GM10847 (cell line): ENCODE results near the gene KCND1.

Experiments used
- POLR2A ChIP-seq: IDR thresholded peaks from 2 replicates; pipeline ENCODE4 v1.6.1; 2011; ENCODE audit not compliant: insufficient read length; ENCODE audit errors: extremely low read depth

The KCND1 gene

DNA sequence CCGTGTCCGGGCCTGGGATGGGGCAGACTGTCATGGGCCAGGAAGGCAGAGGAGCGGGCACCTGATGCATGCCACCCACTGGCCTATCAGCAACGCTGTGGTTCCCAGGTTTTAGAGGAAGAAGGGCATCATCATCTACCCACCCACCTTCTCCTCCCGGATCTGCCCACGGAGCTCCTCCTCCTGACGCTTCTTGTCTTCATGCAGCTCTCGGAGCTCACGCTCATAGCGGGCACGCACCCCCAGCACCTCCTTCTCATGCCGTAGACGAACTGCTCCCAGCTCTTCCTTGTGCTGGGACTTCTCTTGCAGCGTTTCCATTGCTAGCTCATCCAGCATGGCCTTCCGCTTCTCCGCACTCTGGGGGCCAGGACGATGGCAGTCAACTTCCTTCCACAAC is 11.4 kb upstream of the KCND1 start:
- TF ChIP-seq POLR2A: no peak

DNA sequence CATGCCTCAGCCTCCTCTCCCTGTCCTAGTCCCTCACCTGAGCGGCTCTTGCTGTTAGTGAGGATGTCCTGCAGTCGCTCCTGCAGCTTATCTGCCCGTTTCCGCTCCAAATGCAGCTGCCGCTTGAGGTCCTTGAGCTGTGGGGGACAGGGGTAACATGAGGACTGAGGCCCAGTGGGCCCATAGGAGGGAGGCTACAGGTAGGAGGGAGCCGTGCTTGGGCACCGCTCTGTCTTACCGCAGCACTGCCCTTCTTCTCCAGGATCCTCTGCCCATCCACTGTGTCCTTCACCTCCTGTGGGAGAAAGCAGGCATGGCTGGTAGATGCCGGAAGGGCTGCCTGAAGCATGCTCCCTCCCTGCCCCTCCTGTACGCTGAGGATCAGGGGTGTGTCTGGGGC is 9.5 kb upstream of the KCND1 start:
- TF ChIP-seq POLR2A: no peak

DNA sequence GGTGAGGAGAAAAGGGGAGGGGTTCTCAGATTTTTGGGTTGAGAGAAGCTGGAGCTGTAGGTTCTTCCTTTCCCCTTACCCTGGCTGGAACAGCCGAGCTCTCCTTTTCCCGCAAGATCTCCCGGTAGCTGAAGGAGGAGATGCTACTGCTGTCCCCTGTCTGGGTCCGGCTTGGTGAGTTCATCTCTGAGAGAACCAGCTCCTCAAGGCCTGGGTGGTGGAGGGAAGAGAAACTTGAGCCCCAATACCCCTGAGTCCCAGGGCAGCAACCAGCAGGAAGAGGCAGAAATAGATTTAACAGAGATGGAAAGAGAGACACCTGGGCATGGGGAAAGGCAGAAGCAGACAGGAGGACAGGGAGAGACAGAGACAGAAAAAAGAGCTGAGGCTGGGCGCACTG is 6.6 kb upstream of the KCND1 start:
- no peak for TF ChIP-seq POLR2A

DNA sequence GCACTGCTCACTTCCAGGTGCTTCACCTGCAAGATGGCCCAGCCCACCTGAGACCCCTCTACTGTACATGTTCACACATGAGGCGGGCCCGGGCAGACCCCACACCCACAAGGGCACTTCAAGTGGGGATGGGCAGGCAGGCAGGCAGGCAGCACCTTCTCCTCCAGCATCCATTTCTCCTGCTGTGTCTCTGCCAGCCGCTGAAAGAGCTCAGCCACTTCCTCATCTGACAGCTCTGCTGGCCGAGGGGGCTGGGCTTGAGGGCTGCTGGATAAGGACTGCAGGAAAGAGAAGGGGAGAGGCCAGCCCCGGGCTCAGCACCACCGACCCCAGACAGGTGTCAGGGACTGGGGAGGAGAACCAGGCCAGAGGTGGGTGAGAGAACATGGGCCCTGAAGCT is 4.4 kb upstream of the KCND1 start:
- no peak for TF ChIP-seq POLR2A

DNA sequence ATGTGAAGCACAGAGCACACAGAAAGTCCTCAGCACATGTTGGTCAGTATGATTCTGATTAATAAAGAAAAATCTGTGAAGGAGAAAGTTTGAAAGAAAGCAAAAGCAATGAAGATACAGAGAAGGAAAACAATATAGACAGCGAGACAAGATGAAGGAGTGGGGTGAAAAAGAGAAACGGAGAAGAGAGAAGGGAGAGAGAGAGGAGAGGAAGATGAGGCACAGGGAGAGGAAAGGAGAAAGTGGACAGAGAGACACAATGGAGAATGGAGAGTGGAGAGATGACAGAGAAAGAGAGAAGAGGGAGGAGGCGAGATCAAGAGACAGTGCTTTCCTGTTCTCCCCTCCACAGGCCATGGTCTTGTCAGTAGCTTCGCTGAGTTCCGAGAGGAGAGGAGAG is 3.9 kb upstream of the KCND1 start:
- TF ChIP-seq POLR2A: no peak

DNA sequence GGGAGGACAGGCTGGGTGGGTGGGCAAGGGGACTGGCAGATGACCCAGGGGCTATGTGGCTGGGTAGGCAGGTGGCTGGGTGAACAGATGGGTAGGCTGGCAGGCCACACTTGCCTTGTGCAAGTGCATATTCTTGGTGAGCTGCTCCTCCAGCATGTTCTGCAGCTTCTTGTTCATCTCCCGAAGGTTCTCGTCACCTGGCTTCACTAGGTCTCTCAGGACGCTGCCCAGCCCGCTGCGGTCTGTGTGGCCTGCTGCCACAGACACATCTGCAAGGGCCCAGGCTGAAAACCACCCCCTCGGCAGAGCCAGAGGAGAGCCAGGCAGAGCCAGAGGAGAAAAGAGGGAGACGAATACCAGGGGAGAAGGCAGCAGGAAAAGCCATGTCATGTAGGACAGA is 3.4 kb upstream of the KCND1 start:
- TF ChIP-seq POLR2A: no peak

DNA sequence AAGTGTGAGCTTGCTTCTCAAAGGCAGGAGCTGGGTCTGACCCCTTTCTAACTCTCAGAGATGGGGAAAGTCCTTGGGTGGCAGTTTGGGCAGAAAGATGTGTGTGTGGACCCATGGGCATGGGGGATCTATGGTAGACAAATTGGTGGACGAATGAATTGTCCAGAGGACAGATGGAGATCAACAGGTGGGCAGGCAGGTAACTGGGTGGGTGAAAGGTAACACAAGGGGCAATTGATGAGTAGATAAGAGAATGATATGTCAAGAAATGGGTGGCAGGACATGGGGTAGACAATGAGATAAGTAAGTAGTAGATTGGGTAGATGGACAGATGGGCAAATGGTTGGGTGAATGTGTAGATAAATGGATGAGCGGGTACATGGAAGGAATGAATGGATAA is 2.9 kb upstream of the KCND1 start:
- TF ChIP-seq POLR2A: no peak

DNA sequence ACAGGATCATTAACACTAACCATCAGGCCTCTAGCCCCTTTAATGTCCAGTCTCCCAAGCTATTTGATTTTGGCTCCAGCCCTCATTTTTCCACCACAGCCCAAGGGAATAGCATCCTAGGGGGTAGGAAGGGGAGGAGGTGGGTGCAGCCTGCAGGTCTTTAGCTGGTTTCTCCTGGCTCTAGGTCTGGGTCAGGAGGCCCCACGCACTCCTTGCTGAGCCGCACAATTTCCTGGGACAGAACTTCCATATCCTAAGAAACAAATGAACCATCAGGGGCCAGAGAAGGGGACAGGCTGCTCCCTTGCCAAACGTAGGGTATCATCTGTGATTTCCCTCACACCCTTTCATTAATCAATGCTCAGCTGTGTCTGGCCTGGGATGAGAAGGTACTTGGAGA is 2.4 kb upstream of the KCND1 start:
- no peak for TF ChIP-seq POLR2A

DNA sequence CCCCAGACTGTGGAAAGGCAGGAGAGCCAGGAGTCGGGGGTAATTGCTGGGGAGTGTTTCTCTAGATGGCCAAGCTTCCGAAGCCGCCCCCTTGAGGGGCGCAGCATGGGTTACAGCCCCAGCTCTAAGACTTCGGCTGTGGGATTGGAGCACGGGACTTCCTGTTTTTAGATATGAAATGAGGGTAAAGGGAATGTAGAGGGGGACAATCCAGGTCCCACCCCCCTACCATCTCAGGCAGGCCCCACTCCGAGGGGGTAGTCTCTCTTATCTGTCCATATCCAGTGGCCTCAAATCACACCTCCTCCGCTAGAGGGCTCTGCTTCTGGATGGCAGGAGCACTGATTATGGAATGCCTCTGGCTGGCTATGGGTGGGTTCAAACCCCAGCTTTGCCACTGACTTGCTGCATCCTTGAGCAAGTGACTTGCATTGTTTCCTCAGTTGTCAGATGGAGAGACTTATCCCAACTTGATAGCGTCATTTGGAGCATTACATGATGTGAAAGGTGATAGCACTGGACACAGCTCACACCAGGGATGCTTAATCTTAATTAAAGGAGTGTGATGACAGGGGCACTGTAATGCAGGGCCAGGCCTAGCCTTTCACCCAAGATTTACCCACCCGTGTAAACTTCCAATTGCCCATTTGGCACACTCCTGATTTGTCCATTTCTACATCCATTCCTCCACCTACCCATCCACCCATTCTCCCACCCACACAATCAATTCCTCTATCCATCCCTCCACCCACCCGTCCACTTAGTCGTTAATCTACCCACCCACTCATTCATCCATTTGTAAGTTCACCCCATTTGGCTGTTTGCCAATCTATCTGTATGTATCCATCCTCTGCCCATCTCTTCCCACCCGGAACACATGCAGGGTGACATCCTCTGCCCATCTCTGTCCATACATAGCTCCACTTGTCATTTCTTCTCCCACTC is 848 bp upstream of the KCND1 start:
- no peak for TF ChIP-seq POLR2A

DNA sequence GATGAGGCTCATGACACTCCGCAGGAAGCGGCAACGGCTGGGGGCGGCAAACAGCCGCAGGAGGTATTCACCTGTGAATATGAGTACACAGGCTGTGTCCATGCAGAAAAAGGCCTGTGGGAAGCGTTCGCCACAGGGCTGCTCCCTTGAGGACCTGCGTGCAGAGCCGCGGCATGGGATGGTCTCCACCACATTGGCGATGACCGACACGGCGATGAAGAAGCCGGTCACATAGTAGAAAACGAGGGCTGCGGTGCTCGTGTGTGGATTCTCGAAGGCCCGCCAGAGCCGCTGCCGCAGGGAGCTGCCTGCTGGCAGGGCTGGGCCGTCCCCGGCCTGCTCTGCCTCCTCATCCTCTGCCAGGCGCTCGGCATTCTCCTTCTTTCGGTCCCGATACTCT is 2.2 kb downstream of the KCND1 start:
- TF ChIP-seq POLR2A: no peak

DNA sequence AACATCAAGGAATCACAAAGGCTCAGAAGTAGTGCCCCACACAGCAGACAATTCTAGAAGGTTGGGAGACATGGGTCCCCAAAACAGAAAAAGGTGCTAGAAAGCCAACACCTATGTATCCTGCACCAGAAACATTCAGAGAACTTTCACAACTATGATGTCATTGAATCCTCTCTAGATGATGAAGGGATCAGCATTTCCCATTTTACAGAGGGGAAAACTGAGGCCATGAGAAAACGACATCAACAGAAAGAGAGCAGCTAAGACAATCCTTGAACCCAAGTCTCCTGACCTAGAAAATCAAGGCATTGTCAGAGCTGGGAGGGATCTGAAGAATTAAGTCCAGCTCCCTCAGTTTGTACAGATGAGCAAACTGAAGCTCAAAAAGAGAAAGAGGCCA is 3.3 kb downstream of the KCND1 start:
- TF ChIP-seq POLR2A: no peak

DNA sequence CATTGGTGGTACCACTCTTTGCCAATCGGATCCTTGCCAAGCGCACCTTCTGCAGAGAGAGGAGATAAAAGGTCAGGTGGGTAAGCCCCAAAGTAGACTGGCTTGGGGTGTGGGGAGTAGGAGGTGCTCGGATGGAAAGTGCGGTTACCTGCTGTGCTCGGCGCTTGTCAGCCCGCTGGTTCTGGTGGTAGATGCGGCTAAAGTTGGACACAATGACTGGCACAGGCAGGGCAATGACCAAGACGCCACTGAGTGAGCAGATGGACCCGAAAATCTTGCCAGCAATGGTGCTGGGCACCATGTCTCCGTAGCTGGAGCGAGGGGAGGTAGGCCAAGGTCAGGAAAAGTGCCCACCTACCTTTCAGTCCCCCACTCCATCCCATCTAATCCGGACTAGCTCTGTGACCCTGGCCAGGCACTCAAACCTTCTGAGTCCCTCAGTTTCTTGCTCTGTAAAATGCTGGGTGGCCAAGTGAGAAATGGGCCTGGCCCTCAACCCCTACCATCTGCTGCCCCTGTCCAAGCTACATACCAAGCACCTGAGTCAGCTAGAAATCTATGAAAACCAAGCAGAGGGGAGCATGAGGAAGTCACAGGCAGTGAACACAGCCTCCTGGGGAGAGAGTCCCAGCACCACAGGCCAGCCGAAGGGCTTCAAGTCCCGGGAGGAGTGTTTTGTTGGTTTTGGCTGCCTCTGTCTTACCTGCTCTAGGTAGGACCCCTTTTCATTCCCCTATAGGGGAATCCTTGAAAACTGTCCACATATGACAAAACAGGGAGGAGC is 4.7 kb downstream of the KCND1 start:
- no peak for TF ChIP-seq POLR2A

DNA sequence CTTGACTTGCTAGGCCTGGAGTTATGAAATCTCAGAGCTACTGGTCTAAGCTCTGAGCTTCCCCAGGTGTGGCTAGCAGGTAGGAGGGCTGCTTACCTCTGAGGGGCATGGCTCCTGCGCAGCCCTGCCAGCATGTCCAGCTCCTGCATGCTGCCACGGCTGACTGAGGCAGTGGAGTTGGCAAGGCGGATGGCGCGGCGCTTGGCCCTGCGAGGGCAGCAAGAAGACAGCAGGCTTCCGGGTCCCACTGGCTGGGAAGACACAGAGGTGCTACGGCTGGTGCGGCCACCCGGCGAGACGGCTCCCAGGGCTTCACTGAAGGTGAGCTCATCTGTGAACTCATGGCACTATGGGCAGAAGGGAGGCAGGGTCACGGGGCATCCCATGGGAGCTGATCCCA is 5.7 kb downstream of the KCND1 start:
- no peak for TF ChIP-seq POLR2A

DNA sequence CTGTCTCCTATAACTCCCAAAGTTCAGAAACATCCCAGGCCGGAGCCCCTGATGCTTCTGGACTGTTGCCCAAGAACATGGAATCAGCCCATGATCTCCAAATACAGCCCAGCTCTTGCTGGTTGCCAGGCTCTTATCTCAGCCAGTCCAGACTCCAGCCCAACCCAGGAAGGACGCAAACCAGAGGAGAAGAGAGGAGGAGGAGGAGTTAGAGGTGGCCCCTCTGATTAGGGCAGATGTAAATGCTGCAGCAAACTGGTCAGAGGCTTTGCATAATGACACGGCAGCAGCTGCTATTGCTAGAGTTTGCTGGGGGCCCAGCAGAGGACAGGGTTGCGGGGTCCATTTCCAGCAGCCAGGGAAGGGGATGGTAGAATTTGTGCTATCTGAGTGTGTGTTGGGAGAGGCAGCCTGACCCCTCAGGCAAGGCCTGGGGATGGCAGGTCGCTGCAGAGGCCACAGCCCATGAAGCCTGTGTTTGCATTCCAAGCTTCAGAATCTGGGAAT is 10.0 kb downstream of the KCND1 start:
- no peak for TF ChIP-seq POLR2A

DNA sequence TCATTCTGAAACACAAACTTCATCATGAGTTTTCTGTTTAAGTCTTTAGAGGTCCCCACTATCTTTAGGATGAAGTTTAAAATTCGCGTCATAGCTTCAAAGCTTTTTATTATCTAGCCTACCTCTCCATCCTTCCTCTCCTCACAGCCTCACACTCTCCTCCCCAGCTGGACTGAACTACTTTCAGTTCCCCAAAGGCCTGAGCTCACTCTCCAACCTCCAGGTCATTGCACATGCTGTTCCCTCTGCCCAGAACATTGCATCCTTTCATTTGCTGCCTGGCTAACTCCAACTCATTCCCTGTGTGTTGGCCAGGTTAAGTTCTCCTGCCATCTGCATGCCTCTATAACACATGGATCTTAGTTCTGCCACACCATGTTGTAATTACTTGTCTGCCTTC is 11.4 kb downstream of the KCND1 start:
- TF ChIP-seq POLR2A: no peak

DNA sequence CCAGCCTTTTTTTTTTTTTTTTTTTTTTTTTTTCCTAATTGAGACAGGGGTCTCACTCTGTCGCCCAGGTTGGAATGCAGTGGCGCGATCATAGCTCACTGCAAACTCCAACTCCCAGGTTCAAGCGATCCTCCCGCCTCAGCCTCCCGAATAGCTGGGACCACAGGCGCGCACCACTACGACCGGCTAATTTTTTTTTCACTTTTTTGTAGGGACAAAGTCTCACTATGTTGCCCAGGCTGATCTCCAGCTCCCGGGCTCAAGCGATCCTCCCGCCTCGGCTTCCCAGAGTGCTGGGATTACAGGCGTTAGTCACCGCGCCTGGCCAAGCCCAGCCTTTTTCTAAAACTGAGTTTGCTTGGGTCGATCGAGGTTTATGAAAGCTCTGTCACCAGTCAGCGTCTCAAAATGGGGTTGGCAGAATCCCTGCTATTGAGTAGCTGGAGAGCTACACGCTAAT is 13.0 kb downstream of the KCND1 start:
- TF ChIP-seq POLR2A: no peak
